NCI-H2029 treated with DMSO at 0.1 percent for 48 hours (cell line): ENCODE results near the gene IL22RA1.
A peak's percentile ranks its signal among the peaks of the same experiment; 100 is the strongest.

Source experiments
- DNase-seq: peaks from one replicate; lab custom pipeline; 2025; lab: John Stamatoyannopoulos, UW

IL22RA1 gene

DNA sequence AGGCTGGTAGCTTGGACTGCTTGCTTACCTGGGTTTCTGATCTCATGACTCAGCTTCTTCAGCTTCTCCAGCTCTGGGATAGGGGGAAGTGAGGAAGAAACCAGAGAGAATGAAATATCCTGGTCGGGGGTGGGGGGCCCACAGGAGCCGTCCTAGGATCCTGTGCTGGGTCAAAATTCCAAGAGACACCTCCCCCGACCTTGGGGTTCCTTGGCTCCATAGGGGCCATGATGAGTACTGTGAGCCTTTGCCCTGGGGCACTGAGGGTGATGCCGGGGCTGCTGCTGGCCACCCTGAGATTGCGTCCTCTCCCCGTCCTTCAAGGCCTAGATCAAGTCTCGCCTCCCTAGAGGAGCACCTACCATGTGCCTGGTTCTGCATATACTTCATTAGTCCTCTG is 71.0 kb downstream of the IL22RA1 start:
- DNase-seq: no peak

DNA sequence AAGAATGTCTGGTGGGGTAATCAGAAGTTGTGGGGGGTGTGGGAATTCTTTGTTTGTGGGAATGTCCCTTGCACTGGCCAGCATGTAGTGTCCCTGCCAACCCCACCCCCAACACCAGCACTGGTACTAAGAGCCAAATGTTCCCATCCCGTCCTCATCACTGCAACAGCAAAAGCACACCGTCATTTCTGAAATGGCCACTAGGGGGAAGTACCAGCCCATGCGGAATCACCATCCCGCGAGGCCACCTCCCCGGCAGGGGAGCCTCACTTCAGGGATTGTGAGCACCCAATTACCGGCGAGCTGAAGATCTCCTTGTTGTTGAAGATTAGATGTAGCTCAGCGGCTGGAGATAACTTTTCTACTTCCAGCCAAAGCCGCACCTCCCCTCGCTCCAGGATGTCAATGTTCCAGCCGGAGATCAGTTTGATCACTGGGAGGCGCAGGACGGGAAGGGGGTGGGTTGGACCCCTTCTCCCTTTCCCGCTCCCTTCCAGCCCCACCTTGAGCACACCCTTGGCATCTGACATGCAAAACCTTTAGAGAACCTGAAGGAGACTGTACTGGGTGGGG is 72.0 kb downstream of the IL22RA1 start:
- DNase-seq: peak; percentile 68

GRCh38 chr1:24069817-24070216 is 73.1 kb downstream of the IL22RA1 start:
- no peak for DNase-seq
